ENCODE results near the gene PIP5K1C.
A peak's percentile ranks its signal among the peaks of the same experiment; 100 is the strongest.
"Not testable (repeated sequence)": the region's sequence is repeated elsewhere in the genome, so short reads cannot be mapped to it uniquely, and the experiment has no call there.

PIP5K1C gene

GRCh38 chr19:3659746-3660112 is 40.5 kb downstream of the PIP5K1C start:
- DNase-seq: no peak

- DNase-seq: no peak
These were observed 41.2 kb downstream of the PIP5K1C start for GRCh38 chr19:3658870-3659745.

GRCh38 chr19:3658004-3658869 is 42.0 kb downstream of the PIP5K1C start:
- no peak for DNase-seq

- DNase-seq: no peak
These were observed 42.9 kb downstream of the PIP5K1C start for GRCh38 chr19:3657395-3657769.

- DNase-seq: peak; percentile 27
These were observed 43.4 kb downstream of the PIP5K1C start for GRCh38 chr19:3656747-3657394.

GRCh38 chr19:3656073-3656746 is 44.1 kb downstream of the PIP5K1C start:
- peak; percentile 64 for DNase-seq

GRCh38 chr19:3655402-3656072 is 44.7 kb downstream of the PIP5K1C start:
- peak; percentile 85 for DNase-seq

GRCh38 chr19:3653865-3654513 is 46.3 kb downstream of the PIP5K1C start:
- DNase-seq: peak; percentile 47

- no peak for DNase-seq
These were observed 47.0 kb downstream of the PIP5K1C start for GRCh38 chr19:3653081-3653795.

- no peak for DNase-seq
These were observed 47.8 kb downstream of the PIP5K1C start for GRCh38 chr19:3652422-3652821.

GRCh38 chr19:3651684-3652083 is 48.6 kb downstream of the PIP5K1C start:
- DNase-seq: no peak

GRCh38 chr19:3649888-3650287 is 50.4 kb downstream of the PIP5K1C start:
- DNase-seq: peak; percentile 35

- no peak for DNase-seq
These were observed 52.0 kb downstream of the PIP5K1C start for GRCh38 chr19:3648037-3648905.

- DNase-seq: not testable (repeated sequence)
These were observed 53.2 kb downstream of the PIP5K1C start for GRCh38 chr19:3647102-3647501.

GRCh38 chr19:3646336-3647092 is 53.8 kb downstream of the PIP5K1C start:
- DNase-seq: no peak

- DNase-seq: no peak
These were observed 54.5 kb downstream of the PIP5K1C start for GRCh38 chr19:3645726-3646125.

- no peak for DNase-seq
These were observed 55.2 kb downstream of the PIP5K1C start for GRCh38 chr19:3645067-3645396.

- peak; percentile 15 for DNase-seq
These were observed 55.8 kb downstream of the PIP5K1C start for GRCh38 chr19:3644351-3645066.
